Karpas-422 (cell line): ENCODE data around the gene C6orf89. TPM values are rescaled to one million over a fixed set of nuclear protein-coding genes. Genes with fewer than 3 reads are reported as not detected.
"Not testable (repeated sequence)": the region's sequence is repeated elsewhere in the genome, so short reads cannot be mapped to it uniquely, and the experiment has no call there.

Source experiments
- DNase-seq: peaks from one replicate; pipeline ENCODE4 v3.0.0-alpha.2; 2015
- H2AFZ ChIP-seq: fragments of 200-600 bp; sonication (generic); 2 replicates; pipeline ENCODE4 v1.6.1; 2014; ENCODE audit warnings: antibody characterized with exemption, low read length, mixed read lengths
- H3K27ac ChIP-seq: fragments of 200-600 bp; sonication (generic); 2 replicates; pipeline ENCODE4 v1.5.1; 2014; ENCODE audit warnings: mild to moderate bottlenecking, low read length, moderate library complexity
- H3K27me3 ChIP-seq: fragments of 200-600 bp; sonication (generic); 2 replicates; pipeline ENCODE4 v1.6.1; 2014; ENCODE audit warnings: low read length, mixed read lengths
- H3K36me3 ChIP-seq: fragments of 200-600 bp; sonication (generic); 2 replicates; pipeline ENCODE4 v1.6.1; 2014; ENCODE audit warnings: low read length, mixed read lengths; ENCODE audit not compliant: insufficient read depth
- H3K4me1 ChIP-seq: fragments of 200-600 bp; sonication (generic); 2 replicates; pipeline ENCODE4 v1.6.1; 2014; ENCODE audit warnings: mild to moderate bottlenecking, low read length, mixed read lengths
- H3K4me2 ChIP-seq: fragments of 200-600 bp; sonication (generic); 2 replicates; pipeline ENCODE4 v1.6.1; 2014; ENCODE audit warnings: low read length, low read depth, mild to moderate bottlenecking; ENCODE audit not compliant: poor library complexity, severe bottlenecking
- H3K4me3 ChIP-seq: fragments of 200-600 bp; sonication (generic); 2 replicates; pipeline ENCODE4 v1.5.1; 2014; ENCODE audit warnings: mild to moderate bottlenecking, antibody characterized with exemption, low read length, mixed read lengths
- H3K79me2 ChIP-seq: fragments of 200-600 bp; sonication (generic); 2 replicates; pipeline ENCODE4 v1.6.1; 2014; ENCODE audit warnings: mild to moderate bottlenecking, low read length, mixed read lengths
- H3K9ac ChIP-seq: fragments of 200-600 bp; sonication (generic); 2 replicates; pipeline ENCODE4 v1.6.0; 2014; ENCODE audit warnings: low read length
- H3K9me2 ChIP-seq: fragments of 200-600 bp; sonication (generic), shearing (Covaris generic); replicated peaks from 2 replicates; pipeline ENCODE4 v1.6.0; 2014; ENCODE audit warnings: mild to moderate bottlenecking, low read length, moderate library complexity; ENCODE audit not compliant: insufficient read depth
- H3K9me3 ChIP-seq: fragments of 300-700, 200-600 bp; sonication (generic); 2 replicates; pipeline ENCODE4 v1.6.1; 2014; ENCODE audit warnings: low read length, mixed read lengths
- H4K20me1 ChIP-seq: fragments of 200-600 bp; sonication (generic); 2 replicates; pipeline ENCODE4 v1.6.1; 2014; ENCODE audit warnings: mild to moderate bottlenecking, antibody characterized with exemption, low read length, low read depth; ENCODE audit not compliant: insufficient read depth
- total RNA-seq: library from RNA; depleted of rRNA; stranded (reverse); fragments of >200 nt; shearing (Covaris generic); gene quantifications from 2 replicates; pipeline ENCODE4 v1.2.3, GENCODE V29; 2014; ENCODE audit warnings: low replicate concordance

C6orf89 gene
- total RNA-seq, 1 experiment from 2014 or later = 53.1 TPM

DNA sequence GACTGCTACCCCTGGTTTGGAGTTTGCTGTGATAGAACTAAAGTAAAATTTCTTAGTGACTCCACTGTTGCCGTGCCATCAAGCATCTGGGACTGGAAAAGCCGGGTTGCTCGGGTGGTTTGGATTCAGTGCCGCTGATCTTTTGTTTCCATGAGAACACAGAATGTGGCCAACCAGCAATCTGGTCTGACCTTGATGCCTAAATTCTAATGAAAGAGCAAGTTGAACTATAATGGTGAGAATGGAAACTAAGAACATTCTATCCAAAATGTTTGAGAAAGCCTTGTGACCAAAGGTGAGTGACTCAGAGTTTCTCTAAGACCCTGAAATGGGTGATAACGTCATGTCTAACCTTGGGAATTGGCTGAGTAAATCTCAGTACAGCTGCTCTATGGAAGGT, 58.9 kb downstream of the C6orf89 start:
- H3K9ac ChIP-seq = no peak overlapping the region
- H3K79me2 ChIP-seq = no peaks in the 10 kb centered on the region
- H3K9me3 ChIP-seq = no peaks in the 10 kb centered on the region
- H4K20me1 ChIP-seq = no peaks in the 10 kb centered on the region
- no peak overlapping the region for H2AFZ ChIP-seq
- no peak overlapping the region for H3K4me3 ChIP-seq
- no peaks in the 10 kb centered on the region for H3K4me1 ChIP-seq
- DNase-seq = no peak
- H3K27ac ChIP-seq = no peak overlapping the region
- no peak overlapping the region for H3K4me2 ChIP-seq
- H3K36me3 ChIP-seq = no peaks in the 10 kb centered on the region
- H3K27me3 ChIP-seq = no peaks in the 10 kb centered on the region
- H3K9me2 ChIP-seq = no peaks in the 10 kb centered on the region

DNA sequence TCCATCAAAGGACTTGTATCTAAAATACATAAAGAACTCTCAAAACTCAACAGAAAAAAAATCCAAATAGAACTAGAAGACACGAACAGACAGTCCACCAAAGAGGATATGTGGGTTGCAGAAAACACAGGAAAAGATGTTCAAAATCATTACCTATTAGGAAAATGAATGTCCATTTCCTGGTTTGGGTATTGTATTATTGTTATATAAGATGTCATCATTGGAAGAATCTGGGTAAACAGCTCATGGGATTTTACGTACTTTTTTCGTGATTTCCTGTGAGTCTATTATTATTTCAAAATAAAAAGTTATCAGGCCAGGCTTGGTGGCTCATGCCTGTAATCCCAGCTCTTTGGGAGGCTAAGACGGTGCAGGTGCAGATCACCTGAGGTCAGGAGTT, 59.5 kb downstream of the C6orf89 start:
- no peaks in the 10 kb centered on the region for H3K27me3 ChIP-seq
- no peaks in the 10 kb centered on the region for H3K9me2 ChIP-seq
- H3K4me3 ChIP-seq = no peak overlapping the region
- DNase-seq = no peak
- H4K20me1 ChIP-seq = no peaks in the 10 kb centered on the region
- no peaks in the 10 kb centered on the region for H3K79me2 ChIP-seq
- H3K9me3 ChIP-seq = no peaks in the 10 kb centered on the region
- no peak overlapping the region for H2AFZ ChIP-seq
- H3K36me3 ChIP-seq = no peaks in the 10 kb centered on the region
- no peak overlapping the region for H3K27ac ChIP-seq
- H3K9ac ChIP-seq = no peak overlapping the region
- no peaks in the 10 kb centered on the region for H3K4me1 ChIP-seq
- no peak overlapping the region for H3K4me2 ChIP-seq

DNA sequence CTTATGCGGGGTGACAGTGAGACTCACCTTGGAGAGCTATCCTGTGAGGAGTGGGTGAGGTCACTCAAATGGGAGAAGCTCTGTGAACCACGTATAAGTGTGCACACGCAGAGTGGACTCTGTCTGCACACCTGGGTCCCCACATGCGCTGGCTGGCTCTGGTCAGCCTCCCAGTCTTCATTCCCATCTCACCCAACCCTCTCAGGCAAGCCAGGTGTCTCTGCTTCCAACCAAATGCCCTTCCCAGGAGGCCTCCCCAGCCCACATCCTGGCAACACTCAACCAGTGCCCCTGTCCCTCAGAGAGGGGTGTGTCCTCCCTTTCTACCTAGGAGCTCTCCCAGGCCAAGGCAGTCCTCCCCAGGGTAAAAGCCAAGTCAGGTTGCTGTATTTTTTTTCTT, 60.8 kb downstream of the C6orf89 start:
- Histone ChIP-seq H3K79me2 (no peaks in the 10 kb centered on the region), H3K27ac (no peak overlapping the region), H3K9ac (no peak overlapping the region), H3K27me3 (no peaks in the 10 kb centered on the region), H3K9me2 (no peaks in the 10 kb centered on the region), H3K4me3 (no peak overlapping the region), H3K36me3 (no peaks in the 10 kb centered on the region), H4K20me1 (no peaks in the 10 kb centered on the region), H3K4me1 (no peaks in the 10 kb centered on the region), H3K4me2 (no peak overlapping the region), H3K9me3 (no peaks in the 10 kb centered on the region), H2AFZ (no peak overlapping the region)
- DNase-seq = no peak

DNA sequence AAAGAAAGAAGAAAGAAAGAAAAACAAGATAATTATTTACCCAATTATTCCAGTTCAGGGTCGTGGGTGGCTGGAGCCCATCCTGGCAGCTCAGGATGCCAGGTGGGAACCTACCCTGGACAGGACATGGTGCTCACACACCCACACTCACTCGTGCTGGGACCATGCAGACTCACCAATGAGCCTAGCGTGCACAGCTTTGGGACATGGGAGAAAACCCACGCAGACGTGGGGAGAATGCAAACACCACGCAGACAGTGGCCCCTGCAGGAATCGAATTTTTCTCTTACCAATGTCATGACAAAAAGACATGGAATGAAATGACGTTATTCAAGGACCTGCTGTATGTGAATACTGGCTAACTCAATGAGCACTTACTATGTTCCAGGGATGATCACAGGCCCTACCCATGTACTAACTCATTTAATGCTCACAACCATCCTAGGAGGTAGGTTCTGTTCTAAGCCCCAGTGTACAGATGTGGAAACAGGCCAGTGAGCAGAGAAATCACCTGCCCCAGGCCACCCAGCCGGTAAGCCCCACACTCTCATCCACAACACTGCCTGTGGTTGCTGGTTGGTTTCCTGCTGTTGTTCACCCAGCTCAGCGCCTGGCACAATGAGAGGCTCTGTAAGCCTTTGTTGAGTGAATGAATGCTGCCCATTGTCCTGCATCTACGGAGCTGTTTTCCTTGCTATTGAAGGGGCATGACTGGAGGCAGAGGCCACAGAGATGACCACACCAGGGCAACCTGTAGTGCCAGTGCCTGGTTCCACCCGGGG, 62.0 kb downstream of the C6orf89 start:
- Histone ChIP-seq H3K4me2 (no peak overlapping the region), H4K20me1 (no peaks in the 10 kb centered on the region), H2AFZ (no peak overlapping the region), H3K9me2 (no peaks in the 10 kb centered on the region), H3K9me3 (no peaks in the 10 kb centered on the region), H3K79me2 (no peaks in the 10 kb centered on the region), H3K27ac (no peak overlapping the region), H3K9ac (no peak overlapping the region), H3K27me3 (no peaks in the 10 kb centered on the region), H3K36me3 (no peaks in the 10 kb centered on the region), H3K4me1 (no peaks in the 10 kb centered on the region), H3K4me3 (no peak overlapping the region)
- DNase-seq = no peak

- H3K27ac ChIP-seq, H3K9me2 ChIP-seq, H3K4me1 ChIP-seq, DNase-seq, H3K27me3 ChIP-seq, H3K4me2 ChIP-seq, H3K79me2 ChIP-seq, H4K20me1 ChIP-seq, H3K4me3 ChIP-seq, H2AFZ ChIP-seq, H3K9ac ChIP-seq, H3K9me3 ChIP-seq, H3K36me3 ChIP-seq: not testable (repeated sequence)
Measured at GRCh38 chr6:36949076-36949475, 63.3 kb downstream of the C6orf89 start.

- H3K4me2 ChIP-seq = no peak overlapping the region
- H3K27me3 ChIP-seq = no peaks in the 10 kb centered on the region
- H3K9me2 ChIP-seq = no peaks in the 10 kb centered on the region
- H3K36me3 ChIP-seq = no peaks in the 10 kb centered on the region
- H2AFZ ChIP-seq = no peak overlapping the region
- DNase-seq = no peak
- no peak overlapping the region for H3K9ac ChIP-seq
- H3K4me3 ChIP-seq = no peak overlapping the region
- no peaks in the 10 kb centered on the region for H3K4me1 ChIP-seq
- no peaks in the 10 kb centered on the region for H4K20me1 ChIP-seq
- no peak overlapping the region for H3K27ac ChIP-seq
- no peaks in the 10 kb centered on the region for H3K9me3 ChIP-seq
- no peaks in the 10 kb centered on the region for H3K79me2 ChIP-seq
Measured at GRCh38 chr6:36949636-36950035, 63.9 kb downstream of the C6orf89 start.

- H3K4me1 ChIP-seq = no peaks in the 10 kb centered on the region
- no peak overlapping the region for H3K27ac ChIP-seq
- H3K4me3 ChIP-seq = no peak overlapping the region
- no peak overlapping the region for H3K9ac ChIP-seq
- no peaks in the 10 kb centered on the region for H3K36me3 ChIP-seq
- no peaks in the 10 kb centered on the region for H3K9me3 ChIP-seq
- DNase-seq = no peak
- no peaks in the 10 kb centered on the region for H3K27me3 ChIP-seq
- H3K9me2 ChIP-seq = no peaks in the 10 kb centered on the region
- no peaks in the 10 kb centered on the region for H4K20me1 ChIP-seq
- no peak overlapping the region for H3K4me2 ChIP-seq
- H3K79me2 ChIP-seq = no peaks in the 10 kb centered on the region
- no peak overlapping the region for H2AFZ ChIP-seq
Measured at GRCh38 chr6:36953931-36954261, 68.1 kb downstream of the C6orf89 start.

DNA sequence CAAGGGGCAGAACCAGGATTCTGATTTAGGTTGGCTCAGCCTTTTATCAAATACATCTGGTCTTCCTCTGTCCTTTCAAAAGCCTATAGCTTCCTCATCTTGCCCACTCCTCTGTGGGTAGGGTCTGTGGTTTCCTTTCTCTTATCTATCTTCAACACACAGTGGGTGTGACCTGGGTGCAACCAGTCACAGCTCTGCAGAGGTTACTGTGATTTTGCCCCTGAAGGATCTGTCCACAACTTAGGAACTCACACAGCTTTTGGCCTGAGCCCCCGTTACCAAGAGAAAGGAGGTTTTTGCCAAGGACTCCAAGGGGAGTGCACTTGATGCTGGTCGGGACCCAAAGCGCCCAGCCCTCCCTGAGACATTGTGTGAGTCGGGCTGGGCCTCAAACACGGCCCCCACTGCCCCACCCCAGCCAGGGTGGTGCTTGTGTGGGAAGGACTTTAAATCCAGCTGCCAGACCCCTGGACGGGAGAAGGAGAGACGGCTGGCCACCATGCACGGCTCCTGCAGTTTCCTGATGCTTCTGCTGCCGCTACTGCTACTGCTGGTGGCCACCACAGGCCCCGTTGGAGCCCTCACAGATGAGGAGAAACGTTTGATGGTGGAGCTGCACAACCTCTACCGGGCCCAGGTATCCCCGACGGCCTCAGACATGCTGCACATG, 68.6 kb downstream of the C6orf89 start, which contains the start of gene PI16:
Gene PI16 (plus strand): TSS at position 477 of the 670 bp plus-strand sequence. CDS start 23 bp downstream, at position 500.
- H3K4me2 ChIP-seq = no peak within 1 kb of the TSS

More for the DNA sequence above, 68.6 kb downstream of the C6orf89 start, which contains the start of gene PI16:
- no peak for DNase-seq
- Histone ChIP-seq H3K4me1 (no peaks in the 10 kb centered on the region), H3K4me3 (no peak within 1 kb of the TSS), H3K9me2 (no peaks in the 10 kb centered on the region), H3K36me3 (no peaks in the 10 kb centered on the region), H3K9ac (no peak within 1 kb of the TSS), H3K9me3 (no peaks in the 10 kb centered on the region), H4K20me1 (no peaks in the 10 kb centered on the region), H3K79me2 (no peaks in the 10 kb centered on the region), H2AFZ (no peak within 1 kb of the TSS), H3K27me3 (no peaks in the 10 kb centered on the region), H3K27ac (no peak within 1 kb of the TSS)
